GM10847 (cell line): ENCODE results near the gene CHST9.

Experiments used
- POLR2A ChIP-seq: IDR thresholded peaks from 2 replicates; pipeline ENCODE4 v1.6.1; 2011; ENCODE audit not compliant: insufficient read length; ENCODE audit errors: extremely low read depth

Gene CHST9, protein sequence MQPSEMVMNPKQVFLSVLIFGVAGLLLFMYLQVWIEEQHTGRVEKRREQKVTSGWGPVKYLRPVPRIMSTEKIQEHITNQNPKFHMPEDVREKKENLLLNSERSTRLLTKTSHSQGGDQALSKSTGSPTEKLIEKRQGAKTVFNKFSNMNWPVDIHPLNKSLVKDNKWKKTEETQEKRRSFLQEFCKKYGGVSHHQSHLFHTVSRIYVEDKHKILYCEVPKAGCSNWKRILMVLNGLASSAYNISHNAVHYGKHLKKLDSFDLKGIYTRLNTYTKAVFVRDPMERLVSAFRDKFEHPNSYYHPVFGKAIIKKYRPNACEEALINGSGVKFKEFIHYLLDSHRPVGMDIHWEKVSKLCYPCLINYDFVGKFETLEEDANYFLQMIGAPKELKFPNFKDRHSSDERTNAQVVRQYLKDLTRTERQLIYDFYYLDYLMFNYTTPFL

DNA sequence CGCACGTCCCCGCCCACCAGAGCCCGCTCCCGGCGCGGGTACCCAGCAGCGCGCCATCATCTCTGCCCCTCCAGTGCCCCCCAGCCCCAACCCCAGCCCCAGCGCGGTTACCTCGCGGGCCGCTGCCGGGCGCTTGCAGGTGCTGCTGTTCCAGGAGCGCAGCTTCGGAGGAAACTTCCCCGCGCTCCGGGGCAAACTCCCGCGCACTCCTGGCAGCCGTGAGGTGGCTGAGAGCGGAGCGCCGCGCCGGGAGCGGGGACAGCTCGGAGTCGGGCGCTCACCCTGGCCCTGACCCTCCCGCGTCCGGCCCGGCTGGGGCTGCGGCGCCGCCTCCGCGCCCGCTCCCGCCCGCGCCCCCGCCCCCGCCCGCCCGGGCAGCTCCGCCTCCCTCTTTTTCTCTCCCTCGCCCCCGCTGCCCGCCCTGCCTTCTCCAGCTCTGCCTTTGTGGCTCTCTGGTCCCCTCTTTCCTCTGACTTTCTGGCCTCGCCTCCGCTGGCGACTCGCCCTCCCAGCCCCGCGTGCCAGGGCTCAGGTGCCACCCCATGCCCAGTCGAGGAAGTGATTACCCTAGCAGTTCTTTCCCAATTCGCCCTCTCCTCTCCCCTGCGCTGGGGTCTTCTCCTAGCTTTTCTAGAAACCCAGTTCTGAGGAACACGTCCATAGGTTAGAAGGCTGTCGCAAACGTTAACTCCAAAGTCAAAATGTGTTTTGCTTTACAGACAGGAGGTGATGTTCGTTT lies at the start of gene CHST9:
Gene CHST9, minus strand, starts transcription at position 284 of the 739 bp plus-strand sequence. CDS start 42,499 bp downstream, outside the sequence.
- no peak for TF ChIP-seq POLR2A

DNA sequence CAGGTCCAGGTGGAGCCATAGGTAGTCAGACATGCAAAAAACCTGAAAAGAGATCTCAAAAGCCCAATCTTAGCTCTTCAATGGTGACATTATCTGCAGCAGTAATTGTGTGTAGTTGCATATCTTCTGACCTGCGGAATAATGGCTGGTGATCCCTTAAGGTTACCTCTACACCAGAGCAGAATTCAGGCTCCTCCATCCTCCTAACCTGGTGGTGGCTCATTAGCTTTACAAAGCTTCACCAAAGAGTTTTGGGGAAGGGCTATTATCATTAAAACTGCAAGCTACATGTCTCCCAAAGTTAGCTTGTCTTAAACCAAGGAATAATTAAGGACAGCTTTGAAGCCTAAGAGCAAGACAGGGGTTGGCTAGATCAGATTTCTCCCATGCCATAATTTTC lies 42.6 kb upstream of the CHST9 start:
- TF ChIP-seq POLR2A = no peak

DNA sequence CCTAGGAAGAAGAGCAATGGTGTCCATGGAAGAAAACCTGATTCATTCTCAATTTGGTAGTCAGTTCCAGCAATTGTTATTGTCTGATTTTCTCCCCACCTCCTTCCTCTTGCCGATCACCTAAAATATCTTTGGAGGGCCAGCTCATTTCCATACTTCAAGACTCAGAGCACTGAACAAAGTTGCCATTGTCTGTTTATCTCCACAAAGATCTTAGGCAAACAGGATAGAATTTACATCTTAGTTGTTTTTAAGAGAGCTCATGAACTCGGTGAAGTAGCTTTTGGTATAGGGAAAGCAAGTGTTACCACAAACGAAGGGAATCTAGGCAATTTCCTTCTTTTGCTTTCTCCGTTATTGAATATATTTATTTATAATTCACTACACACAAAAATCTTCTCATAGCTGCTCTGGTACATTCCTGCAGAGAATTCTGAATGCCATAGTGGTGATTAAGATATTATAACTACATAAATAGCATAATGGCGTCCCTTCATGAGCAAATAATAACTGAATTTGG lies 41.5 kb upstream of the CHST9 start:
- no peak for TF ChIP-seq POLR2A

DNA sequence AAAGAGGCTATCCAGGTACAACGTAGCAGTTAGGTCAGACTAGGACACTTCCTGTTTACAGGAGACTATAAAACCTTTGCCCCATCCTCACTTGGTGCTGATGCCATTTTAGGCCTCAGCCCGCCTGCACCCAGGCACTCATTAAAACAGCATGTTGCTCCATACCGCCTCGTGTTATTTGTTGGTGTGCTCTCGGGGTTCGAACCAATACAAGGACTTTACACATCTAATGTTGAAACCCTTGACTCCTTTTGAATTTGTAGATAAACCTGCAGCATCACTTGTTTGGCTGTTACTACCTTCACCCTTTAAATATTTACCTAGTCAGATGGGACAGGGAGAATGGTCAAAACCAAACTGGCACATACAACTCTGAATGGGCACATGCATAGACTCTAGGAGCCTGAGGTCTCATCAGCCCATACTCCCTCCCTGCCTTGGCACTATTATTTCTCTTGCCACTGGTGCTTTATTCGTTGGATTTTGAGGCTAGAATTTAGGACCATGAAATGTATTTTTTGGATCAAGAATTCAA lies 40.9 kb upstream of the CHST9 start:
- no peak for TF ChIP-seq POLR2A

DNA sequence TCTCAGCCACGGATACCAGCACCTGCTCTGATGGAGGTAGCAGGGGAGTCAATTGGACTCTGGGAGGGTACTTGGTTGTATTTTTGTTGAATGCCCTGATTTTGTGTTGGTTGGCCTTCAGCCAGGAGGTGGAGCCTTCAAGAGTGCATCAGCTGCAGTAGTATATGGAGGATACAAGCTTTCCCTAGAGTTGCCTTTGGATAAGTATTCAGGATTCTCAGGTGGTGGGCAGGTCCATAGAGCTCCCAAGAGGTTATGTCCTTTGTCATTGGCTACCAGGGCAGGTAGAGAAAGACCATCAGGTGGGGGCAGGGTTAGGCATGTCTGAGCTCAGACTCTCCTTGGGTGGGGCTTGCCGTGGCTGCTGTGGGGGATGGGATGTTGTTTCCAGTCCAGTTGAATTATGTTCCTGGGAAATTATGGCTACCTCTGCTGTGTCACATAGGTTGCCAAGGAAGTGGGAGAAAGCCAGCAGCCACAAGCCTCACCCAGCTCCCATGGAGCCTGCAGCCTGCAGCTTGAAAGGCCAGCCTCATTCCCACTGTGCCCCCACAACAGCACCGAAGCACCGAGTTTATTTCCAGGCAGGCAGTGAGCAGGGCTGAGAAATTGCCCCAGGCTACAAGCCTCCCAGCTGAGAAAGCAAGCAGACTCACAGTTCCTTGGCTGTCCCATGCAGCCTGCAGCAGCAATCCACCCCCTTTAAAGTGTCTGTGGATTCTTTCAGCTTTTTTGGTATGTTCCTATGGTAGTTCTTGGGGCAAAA lies 38.6 kb upstream of the CHST9 start:
- no peak for TF ChIP-seq POLR2A

DNA sequence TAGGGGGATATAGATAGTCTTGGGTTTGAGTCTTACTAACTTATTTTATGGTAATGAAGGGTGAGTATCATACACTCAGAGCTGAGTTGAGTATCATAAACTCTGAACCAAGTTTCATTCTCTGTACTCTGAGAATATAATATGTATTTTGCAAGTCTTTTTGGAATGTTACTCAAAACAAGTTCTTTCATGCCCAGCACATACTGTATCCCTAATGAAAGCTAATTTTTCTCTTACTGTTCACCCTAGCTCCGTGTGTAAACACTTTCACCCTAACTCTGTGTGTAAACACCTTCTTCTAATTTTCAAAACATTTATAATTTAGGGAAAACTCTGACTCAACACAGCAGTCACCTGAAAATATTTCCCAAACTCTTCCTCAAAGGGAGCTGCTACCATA lies 29.7 kb upstream of the CHST9 start:
- no peak for TF ChIP-seq POLR2A

DNA sequence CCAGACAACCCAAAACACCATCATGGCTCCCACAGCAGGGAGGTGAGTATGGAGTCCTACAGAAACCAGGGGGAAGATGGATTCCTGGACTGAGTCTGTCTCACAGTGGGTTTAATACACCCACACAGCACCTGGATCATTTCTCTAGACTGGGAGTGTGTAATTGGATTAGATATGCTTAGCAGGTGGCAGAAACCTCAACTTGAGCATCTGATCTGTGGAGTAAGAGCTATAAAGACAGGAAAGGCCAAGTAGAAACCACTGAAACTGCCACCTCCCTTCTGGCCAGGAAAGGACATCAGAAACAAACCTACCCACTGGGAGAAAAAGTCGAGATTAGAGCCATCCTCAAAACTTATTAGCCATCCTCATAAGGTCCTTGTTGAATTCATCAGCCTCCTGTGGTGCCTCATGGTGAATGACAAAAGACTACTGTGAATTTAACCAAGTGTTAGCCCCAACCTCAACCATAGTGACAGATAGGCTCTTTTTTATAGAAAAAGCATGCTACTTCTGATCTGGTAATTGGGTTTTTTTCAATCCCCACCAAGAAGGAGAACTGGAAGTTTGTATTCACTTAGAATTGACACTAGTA lies 28.1 kb upstream of the CHST9 start:
- no peak for TF ChIP-seq POLR2A

DNA sequence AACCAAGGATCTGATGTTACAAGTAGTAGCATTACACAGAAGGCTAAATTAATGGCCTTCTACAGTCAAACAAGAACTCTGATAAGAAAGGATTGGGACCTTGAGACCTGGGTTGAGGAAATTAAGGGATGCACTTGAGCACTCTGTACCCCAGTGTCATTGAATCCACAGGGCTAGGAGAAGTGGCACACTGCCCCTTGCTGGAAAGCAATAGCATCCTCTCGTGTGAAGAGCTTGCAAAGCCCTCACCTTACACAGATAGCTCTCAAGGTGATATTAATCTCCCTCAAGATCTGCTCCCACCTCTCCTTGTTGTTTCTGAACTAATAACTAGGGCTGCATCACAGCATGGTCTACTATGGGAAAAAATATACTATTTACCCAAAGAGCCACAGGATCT lies 26.5 kb upstream of the CHST9 start:
- TF ChIP-seq POLR2A = no peak

DNA sequence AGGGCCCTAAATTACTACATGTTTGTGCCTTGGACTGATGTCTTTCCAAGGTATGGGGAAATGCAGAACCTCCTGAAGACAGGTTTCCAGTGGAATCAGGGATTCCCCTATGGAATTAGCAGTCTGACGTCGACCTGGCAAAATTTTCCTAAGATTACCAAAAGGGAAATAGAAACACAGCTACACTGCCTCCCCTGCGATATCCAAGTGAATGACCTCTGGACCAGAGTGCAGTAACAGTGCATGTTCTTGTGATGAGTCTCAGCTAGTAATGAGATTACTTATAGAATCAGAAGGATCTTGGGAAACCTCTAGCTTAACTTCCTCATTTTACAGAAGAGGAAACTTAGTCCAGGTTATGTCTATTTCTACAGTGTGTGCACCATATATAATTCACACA lies 21.3 kb upstream of the CHST9 start:
- TF ChIP-seq POLR2A = no peak

DNA sequence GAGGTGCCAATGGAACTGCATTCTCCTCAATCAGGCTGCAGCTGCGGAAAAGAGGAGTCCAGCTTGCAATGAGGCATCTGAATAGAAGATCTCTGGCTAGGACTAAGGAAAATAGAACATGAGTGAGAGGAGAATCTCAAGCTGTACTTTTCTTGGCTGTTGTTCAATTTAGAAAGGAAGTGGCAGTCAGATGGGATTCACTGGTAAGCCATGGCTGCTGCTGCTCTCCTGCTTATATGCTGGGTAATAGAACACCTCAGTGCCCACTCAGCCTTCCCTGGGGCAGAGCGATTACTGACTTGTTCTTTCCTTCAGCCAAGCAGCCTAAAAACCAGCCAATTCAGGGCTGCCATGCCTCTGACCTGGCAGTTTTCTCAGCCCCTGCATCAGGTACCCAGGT lies 17.6 kb upstream of the CHST9 start:
- TF ChIP-seq POLR2A = no peak

DNA sequence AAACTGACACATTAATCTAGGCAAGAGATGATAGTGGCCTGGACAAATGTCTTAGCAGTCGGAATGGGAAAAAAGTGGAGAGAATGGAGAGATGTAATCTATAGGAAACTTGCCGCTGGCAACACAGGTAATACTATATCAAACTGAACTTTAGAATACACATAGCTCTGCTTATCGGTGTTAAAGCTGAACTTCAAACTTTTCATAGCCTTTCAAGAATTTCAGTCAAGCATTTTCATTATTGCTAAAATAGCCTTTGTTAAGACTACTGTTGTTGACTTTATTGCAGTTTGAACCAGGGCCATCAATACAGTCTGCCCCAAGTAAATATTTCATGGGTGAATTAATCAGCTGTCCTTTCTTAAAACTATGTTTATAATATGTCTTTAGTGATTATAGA lies 12.9 kb upstream of the CHST9 start:
- no peak for TF ChIP-seq POLR2A

DNA sequence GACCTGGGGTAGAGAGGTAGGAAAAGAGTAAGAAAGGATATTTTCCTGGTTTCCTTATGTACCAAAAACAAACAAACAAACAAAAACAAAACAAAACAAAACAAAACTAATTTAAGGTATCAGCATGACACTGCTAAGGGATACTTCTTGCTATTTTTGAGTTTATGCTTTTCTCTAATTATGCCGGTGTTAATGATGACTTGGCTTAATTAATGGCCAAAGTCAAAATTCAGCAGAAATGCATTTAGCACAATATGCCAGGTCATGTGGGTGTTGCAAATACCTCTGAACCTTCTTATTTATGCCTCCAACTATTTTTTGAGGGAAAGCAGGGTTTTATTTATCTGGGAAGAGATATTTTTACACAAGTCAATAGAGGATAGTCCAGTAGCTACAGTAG lies 3.2 kb upstream of the CHST9 start:
- no peak for TF ChIP-seq POLR2A

DNA sequence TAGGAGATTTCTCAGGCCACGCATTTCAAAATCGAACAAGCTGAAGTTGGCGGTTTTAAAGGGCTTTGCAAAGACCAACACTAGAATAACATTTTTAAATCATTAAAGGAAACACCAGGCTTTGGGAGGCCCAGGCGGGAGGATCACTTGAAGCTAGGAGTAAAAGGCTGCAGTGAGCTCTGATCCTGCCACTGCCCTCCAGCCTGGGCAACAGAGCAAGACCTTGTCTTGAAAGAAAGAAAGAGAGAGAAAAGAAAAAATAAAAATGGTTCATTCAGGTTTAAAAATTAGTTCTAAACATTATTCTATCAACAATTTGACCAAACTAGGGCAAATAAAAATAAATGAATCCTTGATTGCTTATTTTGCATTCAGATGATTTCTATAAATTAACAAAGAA lies 789 bp upstream of the CHST9 start:
- no peak for TF ChIP-seq POLR2A

DNA sequence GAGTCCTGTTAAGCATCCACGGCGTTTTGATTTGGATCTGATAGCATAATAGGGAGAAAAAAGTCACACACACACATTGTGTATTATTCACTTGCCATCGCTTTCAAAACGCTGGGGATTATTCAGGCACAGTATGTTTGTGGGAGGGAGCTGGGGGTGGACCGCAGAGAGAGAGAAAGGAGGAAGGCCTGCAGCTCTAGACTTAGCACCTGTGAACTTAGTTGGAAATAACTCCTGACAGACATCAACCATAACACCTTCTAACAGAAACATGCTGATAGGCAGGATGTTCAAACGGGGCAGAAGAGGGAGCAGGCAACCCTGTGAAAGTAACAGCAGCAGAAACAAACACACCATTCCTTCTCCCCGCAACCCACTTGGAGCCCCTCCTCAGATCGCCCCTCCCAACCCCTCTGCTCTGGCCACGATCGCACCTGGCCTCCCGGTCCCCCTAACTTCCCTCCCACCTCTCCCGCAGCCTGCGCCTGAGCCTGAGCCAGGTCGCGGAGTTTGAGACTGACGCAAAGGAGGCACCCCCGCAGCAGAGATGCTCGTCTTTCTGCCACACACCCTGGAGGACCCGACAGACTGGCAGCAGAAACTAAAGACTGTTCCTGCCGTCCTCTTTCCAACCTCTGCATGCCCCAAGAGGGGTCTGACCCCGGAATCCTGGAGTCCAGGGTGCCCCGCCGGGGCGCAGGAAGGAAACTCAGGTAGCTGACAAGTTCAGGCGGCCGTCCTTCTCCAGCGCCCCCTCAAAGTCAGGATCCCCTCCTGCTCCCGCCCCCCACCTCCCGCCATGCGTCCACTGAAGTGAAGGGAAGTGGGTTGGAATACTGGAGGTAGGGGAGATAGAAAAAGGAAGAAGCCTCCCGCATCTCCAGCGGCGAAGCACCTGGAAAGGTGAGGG lies 738 bp downstream of the CHST9 start:
- no peak for TF ChIP-seq POLR2A
